GM23338 (cell line): ENCODE data around the gene DST. TPM values are rescaled to one million over a fixed set of nuclear protein-coding genes. Genes with fewer than 3 reads are reported as not detected.

Experiments
- ATAC-seq: fragments of 200-7000 bp; cut with Tn5 transposase; 3 replicates; pipeline ENCODE4 v1.9.1; 2020
- DNase-seq: peaks from one replicate; pipeline ENCODE4 v3.0.0-alpha.2; 2015; ENCODE audit warnings: low spot score
- H2AFZ ChIP-seq: fragments of 200-600 bp; sonication (generic); 2 replicates; pipeline ENCODE4 v1.8.0; 2016; ENCODE audit warnings: antibody characterized with exemption, mild to moderate bottlenecking, moderate library complexity
- H3F3A ChIP-seq: fragments of 200-600 bp; sonication (generic); replicated peaks from 2 replicates; pipeline ENCODE4 v1.8.0; 2017; ENCODE audit warnings: antibody characterized with exemption, mixed run types, low read depth
- H3K27ac ChIP-seq: fragments of 200-600 bp; sonication (generic); 2 replicates; pipeline ENCODE4 v1.6.1; 2016; ENCODE audit warnings: low read depth
- H3K27me3 ChIP-seq: fragments of 200-600 bp; sonication (generic); 2 replicates; pipeline ENCODE4 v1.8.0; 2016; ENCODE audit warnings: mild to moderate bottlenecking, mixed run types, moderate library complexity; ENCODE audit not compliant: insufficient read depth
- H3K36me3 ChIP-seq: fragments of 200-600 bp; sonication (generic); 2 replicates; pipeline ENCODE4 v1.8.0; 2016; ENCODE audit warnings: mild to moderate bottlenecking; ENCODE audit not compliant: insufficient read depth
- H3K4me1 ChIP-seq: fragments of 200-600 bp; sonication (generic); 2 replicates; pipeline ENCODE4 v1.8.0; 2016; ENCODE audit warnings: mild to moderate bottlenecking, moderate library complexity; ENCODE audit not compliant: insufficient read depth
- H3K4me2 ChIP-seq: fragments of 200-600 bp; sonication (generic); 2 replicates; pipeline ENCODE4 v1.7.1; 2017; ENCODE audit warnings: mixed run types
- H3K4me3 ChIP-seq: fragments of 200-600 bp; sonication (generic); 2 replicates; pipeline ENCODE4 v1.6.1; 2016; ENCODE audit warnings: mixed run types
- H3K79me2 ChIP-seq: fragments of 200-600 bp; sonication (generic); replicated peaks from 2 replicates; pipeline ENCODE4 v1.8.0; 2017; ENCODE audit warnings: mild to moderate bottlenecking; ENCODE audit not compliant: insufficient read depth
- H3K9me2 ChIP-seq: fragments of 200-600 bp; sonication (generic); 2 replicates; pipeline ENCODE4 v1.8.0; 2017; ENCODE audit not compliant: insufficient read depth
- H4K20me1 ChIP-seq: fragments of 200-600 bp; sonication (generic); replicated peaks from 2 replicates; pipeline ENCODE4 v1.8.0; 2017; ENCODE audit warnings: mild to moderate bottlenecking; ENCODE audit not compliant: insufficient read depth
- H3K27ac Mint-ChIP-seq: 2 replicates; pipeline ENCODE4 v1.8.0; 2020; ENCODE audit warnings: inconsistent platforms, mild to moderate bottlenecking, moderate library complexity, mixed read lengths
- H3K27me3 Mint-ChIP-seq: 3 replicates; pipeline ENCODE4 v1.8.0; 2022; ENCODE audit warnings: low read depth, mild to moderate bottlenecking, moderate library complexity, mixed read lengths, inconsistent platforms; ENCODE audit not compliant: insufficient read depth, poor library complexity
- H3K36me3 Mint-ChIP-seq: 3 replicates; pipeline ENCODE4 v1.8.0; 2021; ENCODE audit warnings: low read depth, mild to moderate bottlenecking, inconsistent platforms, moderate library complexity, mixed read lengths
- H3K4me1 Mint-ChIP-seq: 3 replicates; pipeline ENCODE4 v1.8.0; 2020; ENCODE audit warnings: mild to moderate bottlenecking, inconsistent platforms, mixed read lengths
- H3K4me3 Mint-ChIP-seq: 3 replicates; pipeline ENCODE4 v1.8.0; 2021; ENCODE audit warnings: moderate library complexity, mild to moderate bottlenecking, inconsistent platforms, mixed read lengths
- H3K9me3 Mint-ChIP-seq: 3 replicates; pipeline ENCODE4 v1.8.0; 2020; ENCODE audit warnings: moderate library complexity, mild to moderate bottlenecking, inconsistent platforms, mixed read lengths
- JUNB ChIP-seq: IDR thresholded peaks from one replicate; pipeline ENCODE4 v1.6.1; 2016; ENCODE audit warnings: antibody characterized with exemption; ENCODE audit not compliant: unreplicated experiment
- NANOG ChIP-seq: IDR thresholded peaks from 2 replicates; pipeline ENCODE4 v1.6.1; 2016; ENCODE audit warnings: antibody characterized with exemption, borderline replicate concordance
- POLR2AphosphoS5 ChIP-seq: IDR thresholded peaks from 2 replicates; pipeline ENCODE4 v1.6.1; 2016; ENCODE audit warnings: antibody characterized with exemption, low read depth
- ZNF114 ChIP-seq: fragments of 250-450 bp; sonication (Bioruptor Pico); IDR thresholded peaks from 2 replicates; pipeline ENCODE4 v1.5.0; 2020; ENCODE audit warnings: mild to moderate bottlenecking, moderate library complexity
- ZNF331 ChIP-seq: fragments of 250-450 bp; sonication (Bioruptor Pico); IDR thresholded peaks from 2 replicates; pipeline ENCODE4 v1.5.0; 2020; ENCODE audit warnings: low read depth, mild to moderate bottlenecking, moderate library complexity
- polyA plus RNA-seq: library from polyadenylated mRNA; unstranded; fragments of >200 nt; fragmentation: Nextera tagmentation; extraction: Ambion mirVana; gene quantifications from 2 replicates; pipeline ENCODE4 v1.2.1, GENCODE V29; 2016
- total RNA-seq: library from RNA; depleted of rRNA; stranded (reverse); fragments of >200 nt; shearing (Covaris generic); gene quantifications from 2 replicates; pipeline ENCODE4 v1.2.3, GENCODE V29; 2014
- TF ChIP-seq, protein P1 (sequence below): fragments of 250-450 bp; sonication (Bioruptor Pico); IDR thresholded peaks from 2 replicates; pipeline ENCODE4 v1.5.0; 2020; ENCODE audit warnings: mild to moderate bottlenecking, moderate library complexity
- TF ChIP-seq, protein P2 (sequence below): IDR thresholded peaks from 2 replicates; pipeline ENCODE4 v1.6.1; 2016; ENCODE audit warnings: antibody characterized with exemption
- TF ChIP-seq, protein P3 (sequence below), 2 experiments: fragments of 200-600 bp in 1 of 2; sonication (generic) in 1 of 2; conservative IDR thresholded peaks; 2 replicates each; pipeline versions ENCODE4 v1.5.1 to v1.6.1; 2016 to 2017; ENCODE audit warnings: antibody characterized with exemption in 2 of 2, low read depth in 2 of 2, mild to moderate bottlenecking in 2 of 2, moderate library complexity in 1 of 2

DST gene
- total and polyA plus RNA-seq, 2 experiments from 2014 or later = 88.7 to 188 TPM

DNA sequence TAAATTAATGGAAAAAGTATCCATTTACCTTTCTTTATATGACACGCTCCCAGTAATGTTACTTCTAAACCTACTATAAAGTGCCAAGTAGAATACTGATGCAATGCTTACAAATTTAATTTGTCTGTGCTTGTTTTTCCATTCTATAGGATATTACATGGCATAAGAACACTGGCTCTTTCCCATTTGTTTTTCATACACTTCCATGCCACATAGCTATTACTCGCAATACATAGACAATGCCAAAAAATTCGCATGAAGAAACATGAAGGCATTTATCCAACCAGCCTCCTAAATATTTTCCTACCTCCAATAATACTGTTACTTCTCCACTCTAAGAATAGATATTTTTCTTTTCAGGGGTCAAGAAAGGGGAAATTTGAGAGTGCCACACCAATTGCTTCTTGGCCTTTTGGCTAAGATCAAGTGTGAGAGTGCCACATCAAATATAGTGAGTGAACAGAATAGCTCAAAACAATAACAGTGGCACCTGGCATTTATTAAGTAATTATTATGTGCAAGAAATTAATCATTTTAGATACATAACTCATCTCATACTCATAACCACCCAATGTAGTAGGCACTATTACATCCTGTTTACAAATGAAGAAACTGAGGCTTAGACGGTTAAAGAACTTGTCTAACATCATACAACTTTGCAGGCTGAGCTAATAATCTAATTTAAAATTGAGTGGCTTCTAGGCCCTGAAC lies 845 bp upstream of the DST start:
- ATAC-seq = no peak

DNA sequence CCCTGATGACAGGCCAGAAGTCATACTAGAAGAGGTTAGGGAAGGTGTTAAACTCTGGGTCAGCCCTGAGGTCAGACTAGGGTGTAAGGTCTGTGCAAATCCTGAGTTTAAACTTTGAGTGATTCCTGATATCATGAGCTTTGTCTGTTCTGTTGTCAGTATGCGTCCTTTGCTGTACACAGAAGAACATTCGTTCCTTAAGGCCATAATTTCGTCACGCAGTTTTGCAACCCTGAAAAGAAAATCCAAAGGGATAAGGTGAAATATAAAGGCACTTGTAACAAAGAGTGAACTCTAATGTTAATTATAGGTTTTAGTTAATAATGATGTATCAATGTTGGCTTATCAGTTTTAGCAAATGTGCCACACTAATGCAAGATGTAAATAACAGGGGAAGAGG lies 2.3 kb downstream of the DST start:
- H3K4me1 Mint-ChIP-seq = no peaks in the 10 kb centered on the region
- no peak overlapping the region for H3K4me3 ChIP-seq
- H3K27ac Mint-ChIP-seq = no peak overlapping the region; the same call in 1 of the 2 replicates
- DNase-seq (no peak), ATAC-seq (no peak)
- H4K20me1 ChIP-seq = no peaks in the 10 kb centered on the region
- peaks cover 4% of the 10 kb centered on the region for H3K27me3 Mint-ChIP-seq
- H3K4me2 ChIP-seq = no peak overlapping the region
- peaks cover 32% of the 10 kb centered on the region for H3K36me3 Mint-ChIP-seq
- H3F3A ChIP-seq = no peaks in the 10 kb centered on the region
- no peaks in the 10 kb centered on the region for H3K27me3 ChIP-seq
- no peaks in the 10 kb centered on the region for H3K9me3 Mint-ChIP-seq
- no peaks in the 10 kb centered on the region for H3K9me2 ChIP-seq
- no peak overlapping the region for H3K27ac ChIP-seq
- no peak overlapping the region for H3K4me3 Mint-ChIP-seq
- no peak overlapping the region for H2AFZ ChIP-seq
- H3K4me1 ChIP-seq = no peaks in the 10 kb centered on the region
- H3K36me3 ChIP-seq = peaks cover 16% of the 10 kb centered on the region
- H3K79me2 ChIP-seq = no peaks in the 10 kb centered on the region; the same call in 1 of the 2 replicates
- TF ChIP-seq ZNF114 (CRISPR knock-in tag) (no peak), ZNF331 (no peak), NANOG (no peak), JUNB (no peak)
- TF ChIP-seq, protein P1, sequence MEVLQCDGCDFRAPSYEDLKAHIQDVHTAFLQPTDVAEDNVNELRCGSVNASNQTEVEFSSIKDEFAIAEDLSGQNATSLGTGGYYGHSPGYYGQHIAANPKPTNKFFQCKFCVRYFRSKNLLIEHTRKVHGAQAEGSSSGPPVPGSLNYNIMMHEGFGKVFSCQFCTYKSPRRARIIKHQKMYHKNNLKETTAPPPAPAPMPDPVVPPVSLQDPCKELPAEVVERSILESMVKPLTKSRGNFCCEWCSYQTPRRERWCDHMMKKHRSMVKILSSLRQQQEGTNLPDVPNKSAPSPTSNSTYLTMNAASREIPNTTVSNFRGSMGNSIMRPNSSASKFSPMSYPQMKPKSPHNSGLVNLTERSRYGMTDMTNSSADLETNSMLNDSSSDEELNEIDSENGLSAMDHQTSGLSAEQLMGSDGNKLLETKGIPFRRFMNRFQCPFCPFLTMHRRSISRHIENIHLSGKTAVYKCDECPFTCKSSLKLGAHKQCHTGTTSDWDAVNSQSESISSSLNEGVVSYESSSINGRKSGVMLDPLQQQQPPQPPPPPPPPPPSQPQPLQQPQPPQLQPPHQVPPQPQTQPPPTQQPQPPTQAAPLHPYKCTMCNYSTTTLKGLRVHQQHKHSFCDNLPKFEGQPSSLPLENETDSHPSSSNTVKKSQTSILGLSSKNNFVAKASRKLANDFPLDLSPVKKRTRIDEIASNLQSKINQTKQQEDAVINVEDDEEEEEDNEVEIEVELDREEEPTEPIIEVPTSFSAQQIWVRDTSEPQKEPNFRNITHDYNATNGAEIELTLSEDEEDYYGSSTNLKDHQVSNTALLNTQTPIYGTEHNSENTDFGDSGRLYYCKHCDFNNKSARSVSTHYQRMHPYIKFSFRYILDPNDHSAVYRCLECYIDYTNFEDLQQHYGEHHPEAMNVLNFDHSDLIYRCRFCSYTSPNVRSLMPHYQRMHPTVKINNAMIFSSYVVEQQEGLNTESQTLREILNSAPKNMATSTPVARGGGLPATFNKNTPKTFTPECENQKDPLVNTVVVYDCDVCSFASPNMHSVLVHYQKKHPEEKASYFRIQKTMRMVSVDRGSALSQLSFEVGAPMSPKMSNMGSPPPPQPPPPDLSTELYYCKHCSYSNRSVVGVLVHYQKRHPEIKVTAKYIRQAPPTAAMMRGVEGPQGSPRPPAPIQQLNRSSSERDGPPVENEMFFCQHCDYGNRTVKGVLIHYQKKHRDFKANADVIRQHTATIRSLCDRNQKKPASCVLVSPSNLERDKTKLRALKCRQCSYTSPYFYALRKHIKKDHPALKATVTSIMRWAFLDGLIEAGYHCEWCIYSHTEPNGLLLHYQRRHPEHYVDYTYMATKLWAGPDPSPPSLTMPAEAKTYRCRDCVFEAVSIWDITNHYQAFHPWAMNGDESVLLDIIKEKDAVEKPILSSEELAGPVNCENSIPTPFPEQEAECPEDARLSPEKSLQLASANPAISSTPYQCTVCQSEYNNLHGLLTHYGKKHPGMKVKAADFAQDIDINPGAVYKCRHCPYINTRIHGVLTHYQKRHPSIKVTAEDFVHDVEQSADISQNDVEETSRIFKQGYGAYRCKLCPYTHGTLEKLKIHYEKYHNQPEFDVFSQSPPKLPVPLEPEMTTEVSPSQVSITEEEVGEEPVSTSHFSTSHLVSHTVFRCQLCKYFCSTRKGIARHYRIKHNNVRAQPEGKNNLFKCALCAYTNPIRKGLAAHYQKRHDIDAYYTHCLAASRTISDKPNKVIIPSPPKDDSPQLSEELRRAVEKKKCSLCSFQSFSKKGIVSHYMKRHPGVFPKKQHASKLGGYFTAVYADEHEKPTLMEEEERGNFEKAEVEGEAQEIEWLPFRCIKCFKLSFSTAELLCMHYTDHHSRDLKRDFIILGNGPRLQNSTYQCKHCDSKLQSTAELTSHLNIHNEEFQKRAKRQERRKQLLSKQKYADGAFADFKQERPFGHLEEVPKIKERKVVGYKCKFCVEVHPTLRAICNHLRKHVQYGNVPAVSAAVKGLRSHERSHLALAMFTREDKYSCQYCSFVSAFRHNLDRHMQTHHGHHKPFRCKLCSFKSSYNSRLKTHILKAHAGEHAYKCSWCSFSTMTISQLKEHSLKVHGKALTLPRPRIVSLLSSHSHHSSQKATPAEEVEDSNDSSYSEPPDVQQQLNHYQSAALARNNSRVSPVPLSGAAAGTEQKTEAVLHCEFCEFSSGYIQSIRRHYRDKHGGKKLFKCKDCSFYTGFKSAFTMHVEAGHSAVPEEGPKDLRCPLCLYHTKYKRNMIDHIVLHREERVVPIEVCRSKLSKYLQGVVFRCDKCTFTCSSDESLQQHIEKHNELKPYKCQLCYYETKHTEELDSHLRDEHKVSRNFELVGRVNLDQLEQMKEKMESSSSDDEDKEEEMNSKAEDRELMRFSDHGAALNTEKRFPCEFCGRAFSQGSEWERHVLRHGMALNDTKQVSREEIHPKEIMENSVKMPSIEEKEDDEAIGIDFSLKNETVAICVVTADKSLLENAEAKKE (CRISPR knock-in tag) = no peak
- TF ChIP-seq, protein P2, sequence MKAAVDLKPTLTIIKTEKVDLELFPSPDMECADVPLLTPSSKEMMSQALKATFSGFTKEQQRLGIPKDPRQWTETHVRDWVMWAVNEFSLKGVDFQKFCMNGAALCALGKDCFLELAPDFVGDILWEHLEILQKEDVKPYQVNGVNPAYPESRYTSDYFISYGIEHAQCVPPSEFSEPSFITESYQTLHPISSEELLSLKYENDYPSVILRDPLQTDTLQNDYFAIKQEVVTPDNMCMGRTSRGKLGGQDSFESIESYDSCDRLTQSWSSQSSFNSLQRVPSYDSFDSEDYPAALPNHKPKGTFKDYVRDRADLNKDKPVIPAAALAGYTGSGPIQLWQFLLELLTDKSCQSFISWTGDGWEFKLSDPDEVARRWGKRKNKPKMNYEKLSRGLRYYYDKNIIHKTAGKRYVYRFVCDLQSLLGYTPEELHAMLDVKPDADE = no peak

More for the DNA sequence above, 845 bp upstream of the DST start:
- Histone ChIP-seq H3F3A (no peaks in the 10 kb centered on the region), H3K27ac (no peak overlapping the region), H3K4me3 (no peak overlapping the region), H3K4me2 (no peak overlapping the region), H4K20me1 (no peaks in the 10 kb centered on the region), H3K79me2 (no peaks in the 10 kb centered on the region), H3K36me3 (peaks cover 12% of the 10 kb centered on the region; the same call in 1 of the 2 replicates), H3K27me3 (no peaks in the 10 kb centered on the region), H3K9me2 (no peaks in the 10 kb centered on the region), H2AFZ (no peak overlapping the region), H3K4me1 (no peaks in the 10 kb centered on the region)
- DNase-seq = no peak
- H3K36me3 Mint-ChIP-seq = peaks cover 39% of the 10 kb centered on the region
- H3K4me1 Mint-ChIP-seq = no peaks in the 10 kb centered on the region
- no peaks in the 10 kb centered on the region for H3K9me3 Mint-ChIP-seq
- peaks cover 2% of the 10 kb centered on the region for H3K27me3 Mint-ChIP-seq
- TF ChIP-seq POLR2AphosphoS5 = no peak
- TF ChIP-seq, protein P3, sequence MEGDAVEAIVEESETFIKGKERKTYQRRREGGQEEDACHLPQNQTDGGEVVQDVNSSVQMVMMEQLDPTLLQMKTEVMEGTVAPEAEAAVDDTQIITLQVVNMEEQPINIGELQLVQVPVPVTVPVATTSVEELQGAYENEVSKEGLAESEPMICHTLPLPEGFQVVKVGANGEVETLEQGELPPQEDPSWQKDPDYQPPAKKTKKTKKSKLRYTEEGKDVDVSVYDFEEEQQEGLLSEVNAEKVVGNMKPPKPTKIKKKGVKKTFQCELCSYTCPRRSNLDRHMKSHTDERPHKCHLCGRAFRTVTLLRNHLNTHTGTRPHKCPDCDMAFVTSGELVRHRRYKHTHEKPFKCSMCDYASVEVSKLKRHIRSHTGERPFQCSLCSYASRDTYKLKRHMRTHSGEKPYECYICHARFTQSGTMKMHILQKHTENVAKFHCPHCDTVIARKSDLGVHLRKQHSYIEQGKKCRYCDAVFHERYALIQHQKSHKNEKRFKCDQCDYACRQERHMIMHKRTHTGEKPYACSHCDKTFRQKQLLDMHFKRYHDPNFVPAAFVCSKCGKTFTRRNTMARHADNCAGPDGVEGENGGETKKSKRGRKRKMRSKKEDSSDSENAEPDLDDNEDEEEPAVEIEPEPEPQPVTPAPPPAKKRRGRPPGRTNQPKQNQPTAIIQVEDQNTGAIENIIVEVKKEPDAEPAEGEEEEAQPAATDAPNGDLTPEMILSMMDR (conservative IDR thresholded peaks at IDR 0.05; ENCODE audit: low read depth in 2 of 2) = no peak
- no peak overlapping the region for H3K27ac Mint-ChIP-seq
- no peak overlapping the region for H3K4me3 Mint-ChIP-seq
